Stomach smooth muscle (tissue), 2 donors: ENCODE data around the gene MAGEB1.

ENCODE experiments used
- H3K27ac ChIP-seq: one replicate; pipeline ENCODE4 v1.7.0; 2013; ENCODE audit warnings: mild to moderate bottlenecking, low read length, inconsistent platforms
- H3K27me3 ChIP-seq, 2 donors: one replicate each; pipeline ENCODE4 v1.7.0; 2013; ENCODE audit warnings: low read length in 2 of 2; ENCODE audit not compliant: insufficient read depth in 2 of 2, control insufficient read depth in 1 of 2
- H3K36me3 ChIP-seq, 2 donors: one replicate each; pipeline ENCODE4 v1.7.0; 2013; ENCODE audit warnings: low read length in 2 of 2; ENCODE audit not compliant: control insufficient read depth in 2 of 2, insufficient read depth in 2 of 2
- H3K4me1 ChIP-seq: one replicate; pipeline ENCODE4 v1.7.0; 2013; ENCODE audit warnings: low read length; ENCODE audit not compliant: control insufficient read depth, insufficient read depth
- H3K4me3 ChIP-seq, 2 donors: one replicate each; pipeline ENCODE4 v1.7.0; 2013; ENCODE audit warnings: low read length in 2 of 2
- H3K9ac ChIP-seq, 2 donors: one replicate each; pipeline ENCODE4 v1.7.0; 2013; ENCODE audit warnings: low read length in 2 of 2, mild to moderate bottlenecking in 1 of 2
- H3K9me3 ChIP-seq, 2 donors: one replicate each; pipeline ENCODE4 v1.7.0; 2013; ENCODE audit warnings: low read length in 2 of 2; ENCODE audit not compliant: control insufficient read depth in 2 of 2
- donor health status: healthy.
- donor health status: Pancreatic carcinoma.

MAGEB1 gene, protein sequence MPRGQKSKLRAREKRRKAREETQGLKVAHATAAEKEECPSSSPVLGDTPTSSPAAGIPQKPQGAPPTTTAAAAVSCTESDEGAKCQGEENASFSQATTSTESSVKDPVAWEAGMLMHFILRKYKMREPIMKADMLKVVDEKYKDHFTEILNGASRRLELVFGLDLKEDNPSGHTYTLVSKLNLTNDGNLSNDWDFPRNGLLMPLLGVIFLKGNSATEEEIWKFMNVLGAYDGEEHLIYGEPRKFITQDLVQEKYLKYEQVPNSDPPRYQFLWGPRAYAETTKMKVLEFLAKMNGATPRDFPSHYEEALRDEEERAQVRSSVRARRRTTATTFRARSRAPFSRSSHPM

DNA sequence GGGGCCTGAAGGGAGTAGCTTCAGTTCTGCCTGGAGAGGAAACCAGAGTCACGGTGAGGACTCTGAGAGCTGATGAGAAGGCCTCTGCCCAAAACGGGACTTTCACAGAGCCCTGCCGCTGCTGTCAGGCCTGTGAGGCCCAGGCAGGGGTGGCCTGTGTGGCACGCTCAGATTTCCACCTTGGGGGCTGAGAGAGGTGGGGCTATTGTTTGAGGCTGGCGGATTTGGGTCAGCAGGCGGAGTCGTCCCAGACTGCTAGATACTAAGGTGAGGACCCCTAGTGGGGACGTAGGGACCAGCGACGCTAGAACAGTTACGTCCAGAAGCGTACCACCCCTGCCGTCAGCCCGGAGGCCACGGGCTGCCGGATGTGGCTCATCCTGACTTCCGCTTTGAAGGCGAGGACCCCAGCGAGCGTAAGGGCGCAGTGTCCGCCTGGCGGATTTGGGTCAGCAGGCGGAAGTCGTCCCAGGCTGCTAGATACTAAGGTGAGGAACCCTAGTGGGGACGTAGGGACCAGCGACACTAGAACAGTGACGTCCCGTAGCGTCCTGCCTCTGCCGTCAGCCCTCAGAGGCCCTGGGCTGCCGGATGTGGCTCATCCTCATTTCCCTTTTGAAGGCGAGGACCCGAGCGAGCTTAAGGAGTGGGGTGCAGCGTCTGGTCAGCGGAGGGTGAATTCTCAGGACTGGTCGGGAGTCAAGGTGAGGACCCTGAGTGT, at the start of gene MAGEB1:
MAGEB1 (plus strand) TSS at position 378 of the 721 bp plus-strand sequence. CDS start 3,348 bp downstream, outside the sequence.
- peaks cover 0 to 2% of the 10 kb centered on the region in 2 donors for H3K27me3 ChIP-seq
- H3K27ac ChIP-seq: no peak within 1 kb of the TSS
- no peaks in the 10 kb centered on the region for H3K9me3 ChIP-seq
- no peak within 1 kb of the TSS for H3K9ac ChIP-seq
- H3K4me1 ChIP-seq: no peaks in the 10 kb centered on the region
- H3K36me3 ChIP-seq: no peaks in the 10 kb centered on the region
- no peak within 1 kb of the TSS for H3K4me3 ChIP-seq

DNA sequence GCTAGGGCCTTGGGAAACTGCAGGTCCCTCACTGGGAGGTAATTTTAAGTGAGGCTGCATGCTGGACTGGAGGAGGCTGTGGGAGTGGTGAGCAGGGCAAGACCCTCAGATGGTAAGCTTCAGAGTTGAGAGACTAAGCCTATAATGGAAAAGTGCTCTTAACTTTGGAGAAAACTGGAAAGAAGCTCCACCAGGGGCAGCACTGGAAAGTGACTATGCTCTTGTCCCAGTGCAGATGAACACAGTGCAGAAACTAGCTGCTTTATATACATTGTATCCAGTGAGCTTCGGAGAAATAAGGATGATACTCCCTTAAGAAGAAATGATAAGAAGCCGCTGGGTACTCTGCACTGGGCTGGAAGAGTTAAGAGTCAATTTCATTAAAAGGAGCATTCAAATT, 34.8 kb upstream of the MAGEB1 start:
- H3K36me3 ChIP-seq: no peaks in the 10 kb centered on the region
- no peak overlapping the region for H3K9ac ChIP-seq
- no peak overlapping the region for H3K4me3 ChIP-seq
- H3K27me3 ChIP-seq: peaks cover 0 to 13% of the 10 kb centered on the region in 2 donors
- no peaks in the 10 kb centered on the region for H3K4me1 ChIP-seq
- no peaks in the 10 kb centered on the region for H3K9me3 ChIP-seq
- no peak overlapping the region for H3K27ac ChIP-seq

DNA sequence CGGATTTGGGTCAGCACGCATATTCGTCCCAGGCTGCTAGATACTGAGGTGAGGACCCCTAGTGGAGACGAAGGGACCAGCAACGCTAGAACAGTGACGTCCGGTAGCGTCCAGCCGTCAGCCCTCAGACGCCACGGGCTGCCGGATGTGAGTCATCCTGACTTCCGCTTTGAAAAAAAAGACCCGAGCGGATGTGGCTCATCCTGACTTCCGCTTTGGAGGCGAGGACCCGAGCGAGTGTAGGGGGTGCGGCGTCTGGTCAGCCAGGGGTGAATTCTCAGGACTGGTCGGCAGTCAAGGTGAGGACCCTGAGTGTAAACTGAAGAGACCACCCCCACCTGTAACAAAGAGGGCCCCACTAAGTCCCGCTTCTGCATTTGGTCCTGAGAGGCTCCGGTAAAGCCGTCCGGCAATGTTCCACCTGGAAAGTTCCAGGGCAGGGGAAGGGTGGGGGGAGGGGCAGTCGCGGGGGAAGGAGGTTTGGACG, 31.5 kb upstream of the MAGEB1 start, which contains the start of gene MAGEB2:
MAGEB2 (plus strand) TSS at position 207 of the 487 bp plus-strand sequence. CDS start 3,018 bp downstream, outside the sequence.
- H3K4me1 ChIP-seq: no peaks in the 10 kb centered on the region
- no peaks in the 10 kb centered on the region for H3K9me3 ChIP-seq
- no peak within 1 kb of the TSS for H3K27ac ChIP-seq
- peaks cover 0 to 4% of the 10 kb centered on the region in 2 donors for H3K27me3 ChIP-seq
- H3K9ac ChIP-seq: no peak within 1 kb of the TSS
- no peak within 1 kb of the TSS for H3K4me3 ChIP-seq
- no peaks in the 10 kb centered on the region for H3K36me3 ChIP-seq

DNA sequence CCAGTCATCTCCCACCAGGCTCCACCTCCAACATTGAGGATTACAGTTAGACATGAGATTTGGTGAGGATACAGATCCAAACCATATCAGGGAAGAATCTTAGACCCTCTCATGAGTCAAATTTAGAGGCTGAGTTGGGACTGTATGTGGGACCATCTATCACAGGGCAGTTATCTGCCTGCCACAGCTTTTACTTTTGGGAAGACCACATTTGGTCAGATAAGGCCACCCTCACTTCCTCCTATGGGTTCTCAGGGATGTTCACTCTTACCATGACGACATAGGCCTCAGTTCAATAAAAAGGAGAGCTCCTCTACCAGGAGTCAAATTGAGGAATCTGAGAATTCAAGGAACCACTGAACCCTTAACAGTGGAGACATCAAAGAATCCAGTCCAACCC, 29.5 kb upstream of the MAGEB1 start:
- H3K9me3 ChIP-seq: no peaks in the 10 kb centered on the region
- no peak overlapping the region for H3K4me3 ChIP-seq
- no peak overlapping the region for H3K9ac ChIP-seq
- H3K27ac ChIP-seq: no peak overlapping the region
- H3K36me3 ChIP-seq: no peaks in the 10 kb centered on the region
- H3K4me1 ChIP-seq: no peaks in the 10 kb centered on the region
- H3K27me3 ChIP-seq: peaks cover 0 to 4% of the 10 kb centered on the region in 2 donors

DNA sequence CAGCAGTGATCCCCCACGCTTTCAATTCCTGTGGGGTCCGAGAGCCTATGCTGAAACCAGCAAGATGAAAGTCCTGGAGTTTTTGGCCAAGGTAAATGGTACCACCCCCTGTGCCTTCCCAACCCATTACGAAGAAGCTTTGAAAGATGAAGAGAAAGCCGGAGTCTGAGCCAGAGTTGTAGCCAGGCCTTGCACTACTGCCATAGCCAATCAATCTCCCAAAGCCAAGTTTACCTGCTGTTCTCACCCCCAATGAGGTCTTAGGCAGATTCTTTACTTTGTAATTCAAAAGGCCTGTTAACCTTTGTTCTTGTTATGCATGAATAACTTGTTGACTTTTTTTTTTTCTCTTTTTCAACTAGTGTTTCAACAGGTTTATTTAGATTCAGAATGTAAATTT, 27.6 kb upstream of the MAGEB1 start:
- H3K9me3 ChIP-seq: peaks cover 0 to 3% of the 10 kb centered on the region in 2 donors
- no peaks in the 10 kb centered on the region for H3K36me3 ChIP-seq
- H3K27ac ChIP-seq: no peak overlapping the region
- no peaks in the 10 kb centered on the region for H3K4me1 ChIP-seq
- H3K27me3 ChIP-seq: peaks cover 0 to 2% of the 10 kb centered on the region in 2 donors
- H3K4me3 ChIP-seq: no peak overlapping the region
- H3K9ac ChIP-seq: no peak overlapping the region

DNA sequence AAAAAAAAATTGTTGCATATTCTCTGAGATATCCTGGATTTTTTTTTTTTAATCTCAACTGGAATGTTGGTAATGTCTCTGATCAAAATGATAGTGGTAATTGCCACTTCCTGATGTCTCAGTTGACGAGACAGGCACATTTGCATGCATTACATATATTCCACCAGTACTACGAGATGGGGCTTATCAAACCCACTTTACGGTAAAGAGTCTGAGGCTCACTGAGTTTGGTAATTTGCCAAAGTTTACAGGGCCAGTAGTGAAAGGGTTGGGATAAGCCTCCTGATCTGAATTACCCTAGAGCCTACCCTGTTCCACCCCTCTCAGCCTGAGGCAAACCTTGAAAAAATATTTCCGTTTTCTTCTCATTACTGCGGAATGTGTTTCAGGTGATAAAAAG, 26.3 kb upstream of the MAGEB1 start:
- Histone ChIP-seq H3K27me3 (no peaks in the 10 kb centered on the region), H3K9ac (no peak overlapping the region), H3K36me3 (no peaks in the 10 kb centered on the region), H3K9me3 (peaks cover 0 to 3% of the 10 kb centered on the region in 2 donors), H3K27ac (no peak overlapping the region), H3K4me3 (no peak overlapping the region), H3K4me1 (no peaks in the 10 kb centered on the region)

DNA sequence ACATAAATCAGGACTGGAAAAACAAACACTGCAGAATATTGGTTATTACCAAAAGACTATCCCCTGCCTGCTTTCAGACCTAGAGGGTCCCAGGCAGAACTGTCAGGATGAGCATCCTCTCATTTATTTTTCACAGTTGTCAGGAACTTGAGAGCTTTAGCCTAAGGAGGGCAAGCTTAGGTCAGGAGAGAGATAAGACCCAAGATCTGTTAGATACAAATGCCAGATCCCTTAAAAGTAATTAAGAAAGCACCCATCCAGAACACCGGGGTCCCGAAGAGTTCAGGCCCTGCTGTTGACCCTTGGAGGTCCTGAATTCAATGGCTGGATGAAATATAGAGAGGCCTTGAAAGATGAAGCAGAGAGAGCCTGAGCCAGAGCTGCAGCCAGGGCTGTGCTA, 22.4 kb upstream of the MAGEB1 start:
- H3K4me3 ChIP-seq: no peak overlapping the region
- no peaks in the 10 kb centered on the region for H3K27me3 ChIP-seq
- H3K4me1 ChIP-seq: no peaks in the 10 kb centered on the region
- H3K27ac ChIP-seq: no peak overlapping the region
- no peak overlapping the region for H3K9ac ChIP-seq
- no peaks in the 10 kb centered on the region for H3K36me3 ChIP-seq
- peaks cover 0 to 3% of the 10 kb centered on the region in 2 donors for H3K9me3 ChIP-seq

DNA sequence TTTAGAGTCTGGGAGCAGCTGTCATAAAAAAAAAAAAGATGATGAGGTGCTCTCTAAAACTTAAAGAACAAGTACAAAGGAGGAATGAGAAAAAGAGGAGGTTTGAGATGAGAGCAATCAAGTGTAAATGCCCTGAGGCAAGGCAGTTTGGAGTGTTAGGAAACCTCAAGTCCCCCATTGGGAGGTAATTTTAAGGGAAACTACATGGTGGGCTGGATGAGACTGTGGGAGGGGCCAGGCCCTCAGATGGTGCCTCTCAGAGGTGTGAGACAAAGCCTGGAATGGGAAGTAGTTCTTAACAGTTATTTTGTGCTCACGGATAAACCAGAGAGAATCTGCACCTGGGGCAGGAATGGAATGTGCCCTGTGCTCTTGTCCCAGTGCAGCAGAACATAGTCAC, 18.4 kb upstream of the MAGEB1 start:
- peaks cover 0 to 2% of the 10 kb centered on the region in 2 donors for H3K9me3 ChIP-seq
- H3K27ac ChIP-seq: no peak overlapping the region
- H3K36me3 ChIP-seq: no peaks in the 10 kb centered on the region
- no peak overlapping the region for H3K9ac ChIP-seq
- no peak overlapping the region for H3K4me3 ChIP-seq
- H3K4me1 ChIP-seq: no peaks in the 10 kb centered on the region
- H3K27me3 ChIP-seq: no peaks in the 10 kb centered on the region

DNA sequence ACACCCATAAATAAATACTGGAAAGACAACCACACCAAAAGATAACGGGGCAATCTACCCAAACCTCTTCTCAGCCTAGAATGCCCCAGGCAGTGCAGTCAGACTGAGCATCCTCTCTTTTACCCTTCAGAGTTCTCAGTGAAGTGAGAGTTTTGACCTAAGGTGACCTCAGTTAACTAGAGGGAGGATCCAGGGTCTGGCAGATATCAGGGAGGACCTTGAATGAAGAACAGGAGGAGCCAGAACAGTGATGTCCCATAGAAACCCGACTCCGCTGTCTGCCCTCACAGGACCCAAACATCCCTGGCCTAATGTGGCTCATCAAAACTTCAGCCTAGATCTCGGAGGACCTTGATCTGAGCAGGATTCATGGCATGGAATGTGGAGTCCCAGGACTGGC, 16.6 kb upstream of the MAGEB1 start, which contains the start of gene MAGEB3:
MAGEB3 (plus strand) TSS at position 263 of the 400 bp plus-strand sequence. CDS start 5,268 bp downstream, outside the sequence.
- H3K27ac ChIP-seq: no peak within 1 kb of the TSS
- no peak within 1 kb of the TSS for H3K4me3 ChIP-seq
- H3K36me3 ChIP-seq: no peaks in the 10 kb centered on the region
- no peaks in the 10 kb centered on the region for H3K9me3 ChIP-seq
- peaks cover 0 to 8% of the 10 kb centered on the region in 2 donors for H3K27me3 ChIP-seq
- no peaks in the 10 kb centered on the region for H3K4me1 ChIP-seq
- H3K9ac ChIP-seq: no peak within 1 kb of the TSS

DNA sequence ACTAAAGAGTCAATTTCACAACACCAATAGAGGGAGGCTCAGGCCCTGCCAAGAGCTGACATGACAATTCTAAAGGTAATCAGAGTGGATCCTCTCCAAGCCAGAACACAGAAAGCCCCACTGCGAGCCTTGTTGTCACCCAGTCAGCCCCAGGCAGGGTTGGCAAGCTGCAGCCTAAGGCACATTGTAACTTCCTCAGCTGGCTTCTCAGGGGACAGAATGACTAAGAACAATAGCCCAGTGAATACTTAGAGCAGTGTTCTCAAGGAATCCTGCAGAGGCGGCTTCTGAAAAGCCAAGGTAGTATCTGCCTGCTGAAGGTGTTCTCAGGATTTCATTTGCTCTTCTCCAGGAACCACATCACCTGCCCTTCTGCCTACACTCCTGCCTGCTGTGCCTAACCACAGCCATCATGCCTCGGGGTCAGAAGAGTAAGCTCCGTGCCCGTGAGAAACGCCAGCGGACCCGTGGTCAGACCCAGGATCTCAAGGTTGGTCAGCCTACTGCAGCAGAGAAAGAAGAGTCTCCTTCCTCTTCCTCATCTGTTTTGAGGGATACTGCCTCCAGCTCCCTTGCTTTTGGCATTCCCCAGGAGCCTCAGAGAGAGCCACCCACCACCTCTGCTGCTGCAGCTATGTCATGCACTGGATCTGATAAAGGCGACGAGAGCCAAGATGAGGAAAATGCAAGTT, 5.1 kb upstream of the MAGEB1 start, which contains the start of gene MAGEB4:
MAGEB4 (plus strand) TSS at position 277 of the 692 bp plus-strand sequence; CDS start at position 413, 136 bp downstream.
- Histone ChIP-seq H3K9me3 (no peaks in the 10 kb centered on the region), H3K9ac (no peak within 1 kb of the TSS), H3K4me3 (no peak within 1 kb of the TSS)

More for the DNA sequence above, 5.1 kb upstream of the MAGEB1 start, which contains the start of gene MAGEB4:
- Histone ChIP-seq H3K27ac (no peak within 1 kb of the TSS), H3K36me3 (no peaks in the 10 kb centered on the region), H3K4me1 (no peaks in the 10 kb centered on the region), H3K27me3 (peaks cover 0 to 4% of the 10 kb centered on the region in 2 donors)
